HCT116 (cell line): ENCODE results near the gene CASK. TPM values are rescaled to one million over a fixed set of nuclear protein-coding genes. Genes with fewer than 3 reads are reported as not detected.

Experiments used
- ATAC-seq: fragments of 200-7000 bp; cut with Tn5 transposase; 2 replicates; pipeline ENCODE4 v1.9.1; 2020; ENCODE audit warnings: mild to moderate bottlenecking, moderate library complexity
- BruUV-seq: library from RNA; stranded (reverse); fragments of 400-500 nt; replicated peaks from 2 replicates; lab custom pipeline; 2021; lab: Mats Ljungman, UMichigan
- CTCF ChIA-PET: fragments of 300-600 bp; sonication (Branson Sonifier 250); formaldehyde crosslinking; loops from one replicate; lab custom pipeline; 2021; ENCODE audit warnings: antibody characterized with exemption; lab: Charles Lee
- POLR2A ChIA-PET: fragments of 300-600, 350-600 bp; sonication (Branson Sonifier 250); formaldehyde crosslinking; loops from one replicate; lab custom pipeline; 2021; ENCODE audit warnings: antibody characterized with exemption; lab: Charles Lee
- RAD21 ChIA-PET, 2 experiments: fragments of 300-600 bp; sonication (Branson Sonifier 250); formaldehyde crosslinking; loops; one replicate each; lab custom pipeline; 2023; ENCODE audit warnings: low total read pairs in 2 of 2; ENCODE audit not compliant: uncharacterized antibody in 2 of 2, unreplicated experiment in 2 of 2, low non-redundant PET in 1 of 2; lab: Charles Lee
- DNase-seq: peaks from one replicate; pipeline ENCODE4 v3.0.0-alpha.2; 2010; ENCODE audit warnings: low read depth, low spot score
- H2AFZ ChIP-seq: fragments of 200-600 bp; shearing (Covaris generic), sonication (generic); 2 replicates; pipeline ENCODE4 v1.6.1; 2017; ENCODE audit warnings: low read depth, mixed run types, mixed read lengths, antibody characterized with exemption, low read length; ENCODE audit not compliant: poor library complexity, severe bottlenecking
- H3K27ac ChIP-seq: 2 replicates; pipeline ENCODE4 v1.5.1; 2012; ENCODE audit warnings: low read depth, low read length
- H3K27me3 ChIP-seq: fragments of 200-600 bp; sonication (generic); 2 replicates; pipeline ENCODE4 v1.6.1; 2016; ENCODE audit warnings: mixed run types, low read length, mixed read lengths; ENCODE audit not compliant: insufficient read depth
- H3K36me3 ChIP-seq, 2 experiments: fragments of 200-500 bp in 1 of 2; fragments of 200-600 bp in 1 of 2; sonication (Bioruptor generic) in 1 of 2; sonication (generic) in 1 of 2; 2 replicates each; pipeline versions ENCODE4 v1.5.1 to v1.6.1; 2014 to 2016; ENCODE audit warnings: low read length in 2 of 2, inconsistent platforms in 1 of 2, mixed read lengths in 1 of 2, mixed run types in 1 of 2; ENCODE audit not compliant: insufficient read depth in 2 of 2, control insufficient read depth in 1 of 2
- H3K4me1 ChIP-seq, 2 experiments: fragments of 200-600 bp in 1 of 2; sonication (generic) in 1 of 2; 2 replicates each; pipeline versions ENCODE4 v1.5.1 to v1.6.1; 2012 to 2017; ENCODE audit warnings: low read length in 2 of 2, inconsistent platforms in 1 of 2, mild to moderate bottlenecking in 1 of 2, mixed read lengths in 1 of 2, mixed run types in 1 of 2, moderate library complexity in 1 of 2; ENCODE audit not compliant: insufficient read depth in 2 of 2, control insufficient read depth in 1 of 2
- H3K4me2 ChIP-seq: fragments of 200-600 bp; sonication (generic); 2 replicates; pipeline ENCODE4 v1.6.1; 2017; ENCODE audit warnings: mixed run types, low read length, mixed read lengths
- H3K4me3 ChIP-seq, 2 experiments: fragments of 200-600 bp in 1 of 2; sonication (generic) in 1 of 2; replicated peaks in 1 of 2; 2 replicates each; pipeline ENCODE4 v1.5.1; 2011 to 2016; ENCODE audit warnings: low read length in 2 of 2, control low read depth in 1 of 2, low read depth in 1 of 2, mild to moderate bottlenecking in 1 of 2, mixed read lengths in 1 of 2, mixed run types in 1 of 2
- H3K79me2 ChIP-seq: fragments of 200-600 bp; sonication (generic); 2 replicates; pipeline ENCODE4 v1.6.1; 2017; ENCODE audit warnings: mild to moderate bottlenecking, mixed run types, low read length, moderate library complexity, mixed read lengths; ENCODE audit not compliant: insufficient read depth
- H3K9ac ChIP-seq: fragments of 200-600 bp; sonication (generic); 2 replicates; pipeline ENCODE4 v1.6.1; 2016; ENCODE audit warnings: low read length, mixed read lengths
- H3K9me2 ChIP-seq: fragments of 200-600 bp; sonication (generic), shearing (Covaris generic); 2 replicates; pipeline ENCODE4 v1.6.1; 2017; ENCODE audit warnings: mixed run types, mild to moderate bottlenecking, moderate library complexity; ENCODE audit not compliant: insufficient read depth
- H3K9me3 ChIP-seq, 2 experiments: fragments of 200-500 bp in 1 of 2; fragments of 200-600 bp in 1 of 2; sonication (Bioruptor generic) in 1 of 2; sonication (generic) in 1 of 2; 2 replicates each; pipeline ENCODE4 v1.6.1; 2014 to 2017; ENCODE audit warnings: low read length in 2 of 2, mixed read lengths in 2 of 2, inconsistent platforms in 1 of 2, low read depth in 1 of 2, mild to moderate bottlenecking in 1 of 2, mixed run types in 1 of 2, moderate library complexity in 1 of 2; ENCODE audit not compliant: control insufficient read depth in 1 of 2, insufficient read depth in 1 of 2
- H4K20me1 ChIP-seq: fragments of 200-600 bp; sonication (generic), shearing (Covaris generic); 2 replicates; pipeline ENCODE4 v1.6.1; 2017; ENCODE audit warnings: mixed run types, mild to moderate bottlenecking, moderate library complexity; ENCODE audit not compliant: insufficient read depth
- CEBPB ChIP-seq: IDR thresholded peaks from 2 replicates; pipeline ENCODE4 v1.6.1; 2012; ENCODE audit warnings: low read depth
- EGR1 ChIP-seq: IDR thresholded peaks from 2 replicates; pipeline ENCODE4 v1.6.1; 2012; ENCODE audit warnings: low read depth
- ELF1 ChIP-seq: IDR thresholded peaks from 2 replicates; pipeline ENCODE4 v1.6.1; 2012; ENCODE audit warnings: low read depth, borderline replicate concordance
- EZH2phosphoT487 ChIP-seq: fragments of 200-600 bp; IDR thresholded peaks from 2 replicates; pipeline ENCODE4 v1.6.1; 2018; ENCODE audit warnings: antibody characterized with exemption, borderline replicate concordance
- FOSL1 ChIP-seq: IDR thresholded peaks from 2 replicates; pipeline ENCODE4 v1.6.1; 2012; ENCODE audit warnings: low read depth
- SIN3A ChIP-seq: IDR thresholded peaks from 2 replicates; pipeline ENCODE4 v1.6.1; 2012; ENCODE audit warnings: low read depth
- SP1 ChIP-seq: IDR thresholded peaks from 2 replicates; pipeline ENCODE4 v1.6.1; 2012; ENCODE audit warnings: low read depth
- SRF ChIP-seq: IDR thresholded peaks from 2 replicates; pipeline ENCODE4 v1.6.1; 2012; ENCODE audit warnings: low read depth
- TCF7L2 ChIP-seq: IDR thresholded peaks from 2 replicates; pipeline ENCODE4 v1.7.0; 2011; ENCODE audit warnings: borderline replicate concordance, inconsistent platforms; ENCODE audit not compliant: insufficient read depth, insufficient read length; ENCODE audit errors: extremely low read depth
- YY1 ChIP-seq: IDR thresholded peaks from 2 replicates; pipeline ENCODE4 v1.6.1; 2011; ENCODE audit warnings: low read length, low read depth, moderate library complexity, mild to moderate bottlenecking; ENCODE audit not compliant: insufficient replicate concordance; ENCODE audit errors: extremely low read depth
- ZFX ChIP-seq: fragments of 450-650 bp; IDR thresholded peaks from 2 replicates; pipeline ENCODE4 v1.6.1; 2017
- ZNF274 ChIP-seq: fragments of 200-500 bp; sonication (Bioruptor generic); IDR thresholded peaks from 2 replicates; pipeline ENCODE4 v1.6.1; 2014; ENCODE audit warnings: mild to moderate bottlenecking, low read depth, low read length, inconsistent platforms
- intact Hi-C: fragments of 100-400 bp; cut with micrococcal nuclease; formaldehyde crosslinking; loops from 2 replicates; pipeline ENCODE4 v1.10.0; 2022
- total RNA-seq: library from RNA; stranded (reverse); gene quantifications from one replicate; pipeline ENCODE4 v1.2.1, GENCODE V29; 2021; ENCODE audit not compliant: unreplicated experiment
- TF ChIP-seq, protein P1 (sequence below): IDR thresholded peaks from 2 replicates; pipeline ENCODE4 v1.6.1; 2012
- TF ChIP-seq, protein P2 (sequence below), 3 experiments: fragments of 200-600 bp in 1 of 3; sonication (generic) in 1 of 3; IDR thresholded peaks in 2 of 3; conservative IDR thresholded peaks in 1 of 3; 2 replicates each; pipeline ENCODE4 v1.5.1; 2012 to 2017; ENCODE audit warnings: low read depth in 2 of 3, low read length in 2 of 3, antibody characterized with exemption in 1 of 3, borderline replicate concordance in 1 of 3, control low read depth in 1 of 3, mild to moderate bottlenecking in 1 of 3, mixed read lengths in 1 of 3, mixed run types in 1 of 3, moderate library complexity in 1 of 3; ENCODE audit not compliant: insufficient read depth in 1 of 3
- TF ChIP-seq, protein P3 (sequence below): IDR thresholded peaks from 2 replicates; pipeline ENCODE4 v1.6.1; 2012; ENCODE audit warnings: low read depth

Gene CASK
- total RNA-seq, 1 experiment from 2014 or later = 39.0 TPM

DNA sequence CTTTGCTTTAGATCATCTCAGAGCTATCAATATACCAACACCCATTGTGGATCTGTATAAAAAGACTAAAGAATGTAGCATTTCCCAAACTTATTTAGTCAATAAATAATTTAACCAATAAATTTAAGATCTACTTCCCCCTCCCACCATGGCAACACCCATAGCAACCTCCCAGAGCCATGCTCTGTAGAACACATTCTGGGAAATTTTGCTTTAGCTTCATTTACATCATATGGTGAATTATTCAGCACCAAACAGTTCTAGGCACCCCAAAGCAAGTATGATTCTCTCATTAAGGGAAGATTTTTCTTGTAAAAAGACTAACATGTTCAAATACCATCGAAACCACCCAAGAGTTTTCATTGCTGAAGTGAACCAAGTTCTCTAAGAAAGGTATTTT is 315.1 kb downstream of the CASK start:
- CTCF ChIA-PET = no interaction called here
- ATAC-seq (no peak), DNase-seq (no peak)
- Histone ChIP-seq H3K27me3 (no peaks in the 10 kb centered on the region), H2AFZ (no peak overlapping the region), H3K9me2 (no peaks in the 10 kb centered on the region), H3K9me3 (no peaks in the 10 kb centered on the region), H3K27ac (no peak overlapping the region), H3K4me3 (no peak overlapping the region), H3K4me1 (peaks cover 0 to 5% of the 10 kb centered on the region in 2 experiments; a peak in 2 of 4 replicates), H3K9ac (no peak overlapping the region), H4K20me1 (no peaks in the 10 kb centered on the region), H3K79me2 (no peaks in the 10 kb centered on the region), H3K36me3 (no peaks in the 10 kb centered on the region), H3K4me2 (no peak overlapping the region)
- intact Hi-C loops = no loop called here
- no peak for TF ChIP-seq SP1
- TF ChIP-seq, protein P1, sequence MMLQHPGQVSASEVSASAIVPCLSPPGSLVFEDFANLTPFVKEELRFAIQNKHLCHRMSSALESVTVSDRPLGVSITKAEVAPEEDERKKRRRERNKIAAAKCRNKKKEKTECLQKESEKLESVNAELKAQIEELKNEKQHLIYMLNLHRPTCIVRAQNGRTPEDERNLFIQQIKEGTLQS = no peak
- TF ChIP-seq SRF = no peak
- no peak for TF ChIP-seq EGR1
- TF ChIP-seq YY1 = no peak
- no peak for TF ChIP-seq EZH2phosphoT487
- TF ChIP-seq TCF7L2 = no peak
- no TSS peak for BruUV-seq
- POLR2A ChIA-PET = no interaction called here
- RAD21 ChIA-PET = no interaction called here

GRCh38 chrX:41607264-41607832 is 316.0 kb downstream of the CASK start:
- H4K20me1 ChIP-seq = no peaks in the 10 kb centered on the region
- ATAC-seq (no peak), DNase-seq (no peak)
- H3K4me2 ChIP-seq = no peak overlapping the region
- no peak overlapping the region for H3K9ac ChIP-seq
- no peaks in the 10 kb centered on the region for H3K27me3 ChIP-seq
- BruUV-seq = no TSS peak
- peaks cover 0 to 5% of the 10 kb centered on the region in 2 experiments; a peak in 2 of 4 replicates for H3K4me1 ChIP-seq
- no peaks in the 10 kb centered on the region for H3K79me2 ChIP-seq
- H3K27ac ChIP-seq = no peak overlapping the region
- no peaks in the 10 kb centered on the region for H3K36me3 ChIP-seq
- ChIA-PET RAD21 (no interaction called here), POLR2A (no interaction called here), CTCF (no interaction called here)
- intact Hi-C loops = no loop called here
- H3K9me3 ChIP-seq = no peaks in the 10 kb centered on the region
- H3K9me2 ChIP-seq = no peaks in the 10 kb centered on the region
- H2AFZ ChIP-seq = no peak overlapping the region
- no peak overlapping the region for H3K4me3 ChIP-seq
- TF ChIP-seq SIN3A = no peak
- no peak for TF ChIP-seq FOSL1
- TF ChIP-seq, protein P1 = no peak
- TF ChIP-seq ZNF274 = no peak
- no peak for TF ChIP-seq ZFX
- no peak for TF ChIP-seq CEBPB
- TF ChIP-seq, protein P2, sequence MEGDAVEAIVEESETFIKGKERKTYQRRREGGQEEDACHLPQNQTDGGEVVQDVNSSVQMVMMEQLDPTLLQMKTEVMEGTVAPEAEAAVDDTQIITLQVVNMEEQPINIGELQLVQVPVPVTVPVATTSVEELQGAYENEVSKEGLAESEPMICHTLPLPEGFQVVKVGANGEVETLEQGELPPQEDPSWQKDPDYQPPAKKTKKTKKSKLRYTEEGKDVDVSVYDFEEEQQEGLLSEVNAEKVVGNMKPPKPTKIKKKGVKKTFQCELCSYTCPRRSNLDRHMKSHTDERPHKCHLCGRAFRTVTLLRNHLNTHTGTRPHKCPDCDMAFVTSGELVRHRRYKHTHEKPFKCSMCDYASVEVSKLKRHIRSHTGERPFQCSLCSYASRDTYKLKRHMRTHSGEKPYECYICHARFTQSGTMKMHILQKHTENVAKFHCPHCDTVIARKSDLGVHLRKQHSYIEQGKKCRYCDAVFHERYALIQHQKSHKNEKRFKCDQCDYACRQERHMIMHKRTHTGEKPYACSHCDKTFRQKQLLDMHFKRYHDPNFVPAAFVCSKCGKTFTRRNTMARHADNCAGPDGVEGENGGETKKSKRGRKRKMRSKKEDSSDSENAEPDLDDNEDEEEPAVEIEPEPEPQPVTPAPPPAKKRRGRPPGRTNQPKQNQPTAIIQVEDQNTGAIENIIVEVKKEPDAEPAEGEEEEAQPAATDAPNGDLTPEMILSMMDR (IDR thresholded peaks at IDR 0.05 in 2 of 3, conservative IDR thresholded peaks at IDR 0.05 in 1 of 3; ENCODE audit: borderline replicate concordance in 1 of 3, insufficient read depth in 1 of 3, low read depth in 2 of 3, low read length in 2 of 3) = no peak
- no peak for TF ChIP-seq ELF1
- TF ChIP-seq, protein P3, sequence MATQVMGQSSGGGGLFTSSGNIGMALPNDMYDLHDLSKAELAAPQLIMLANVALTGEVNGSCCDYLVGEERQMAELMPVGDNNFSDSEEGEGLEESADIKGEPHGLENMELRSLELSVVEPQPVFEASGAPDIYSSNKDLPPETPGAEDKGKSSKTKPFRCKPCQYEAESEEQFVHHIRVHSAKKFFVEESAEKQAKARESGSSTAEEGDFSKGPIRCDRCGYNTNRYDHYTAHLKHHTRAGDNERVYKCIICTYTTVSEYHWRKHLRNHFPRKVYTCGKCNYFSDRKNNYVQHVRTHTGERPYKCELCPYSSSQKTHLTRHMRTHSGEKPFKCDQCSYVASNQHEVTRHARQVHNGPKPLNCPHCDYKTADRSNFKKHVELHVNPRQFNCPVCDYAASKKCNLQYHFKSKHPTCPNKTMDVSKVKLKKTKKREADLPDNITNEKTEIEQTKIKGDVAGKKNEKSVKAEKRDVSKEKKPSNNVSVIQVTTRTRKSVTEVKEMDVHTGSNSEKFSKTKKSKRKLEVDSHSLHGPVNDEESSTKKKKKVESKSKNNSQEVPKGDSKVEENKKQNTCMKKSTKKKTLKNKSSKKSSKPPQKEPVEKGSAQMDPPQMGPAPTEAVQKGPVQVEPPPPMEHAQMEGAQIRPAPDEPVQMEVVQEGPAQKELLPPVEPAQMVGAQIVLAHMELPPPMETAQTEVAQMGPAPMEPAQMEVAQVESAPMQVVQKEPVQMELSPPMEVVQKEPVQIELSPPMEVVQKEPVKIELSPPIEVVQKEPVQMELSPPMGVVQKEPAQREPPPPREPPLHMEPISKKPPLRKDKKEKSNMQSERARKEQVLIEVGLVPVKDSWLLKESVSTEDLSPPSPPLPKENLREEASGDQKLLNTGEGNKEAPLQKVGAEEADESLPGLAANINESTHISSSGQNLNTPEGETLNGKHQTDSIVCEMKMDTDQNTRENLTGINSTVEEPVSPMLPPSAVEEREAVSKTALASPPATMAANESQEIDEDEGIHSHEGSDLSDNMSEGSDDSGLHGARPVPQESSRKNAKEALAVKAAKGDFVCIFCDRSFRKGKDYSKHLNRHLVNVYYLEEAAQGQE = no peak
- no peak for TF ChIP-seq SRF
